Right lobe of liver (tissue), 4 donors: Measurements from ENCODE around the gene ST6GALNAC5.

Experiments used
- CTCF ChIP-seq, 4 donors: fragments of 200-600 bp in 3 of 4; fragments of 450-650 bp in 1 of 4; IDR thresholded peaks; one replicate each; pipeline versions ENCODE4 v1.5.1 to v1.8.0; 2016 to 2022; ENCODE audit warnings: antibody characterized with exemption in 4 of 4, mild to moderate bottlenecking in 2 of 4
- POLR2A ChIP-seq: fragments of 450-650 bp; IDR thresholded peaks from one replicate; pipeline ENCODE4 v1.6.1; 2017; ENCODE audit warnings: antibody characterized with exemption, mild to moderate bottlenecking
- donor health status: DM: no; HTN: no; CAD: no.
- donor health status: DM: no; HTN: no; CAD: no.
- donor health status: DM: no; HTN: yes; CAD: no.

- TF ChIP-seq CTCF (IDR thresholded peaks at IDR 0.05) (no peak), POLR2A (no peak)
Observed at GRCh38 chr1:77027847-77028246, 160.6 kb downstream of the ST6GALNAC5 start.
